HEK293 (cell line): ENCODE measurements around the gene MAN1C1.

Experiments used
- CTCF ChIA-PET: fragments of 350-600 bp; formaldehyde crosslinking; extraction: SDS; loops from one replicate; lab custom pipeline; 2021; ENCODE audit warnings: antibody characterized with exemption; lab: Yijun Ruan, JAX
- POLR2A ChIA-PET: fragments of 300-600 bp; formaldehyde crosslinking; extraction: SDS; loops from one replicate; lab custom pipeline; 2020; ENCODE audit warnings: antibody characterized with exemption, inconsistent platforms; lab: Yijun Ruan, JAX
- H3K27ac ChIP-seq: fragments of 200-500 bp; sonication (Bioruptor generic); 2 replicates; pipeline ENCODE4 v1.5.1; 2014; ENCODE audit warnings: low read depth, low read length, control low read depth, inconsistent platforms; ENCODE audit errors: extremely low read depth
- H3K36me3 ChIP-seq, 2 experiments: fragments of 200-500 bp in 1 of 2; sonication (Bioruptor generic) in 1 of 2; 1 replicate in 1 of 2; 2 replicates in 1 of 2; pipeline ENCODE4 v1.5.1; 2014 to 2017; ENCODE audit warnings: inconsistent platforms in 2 of 2, low read length in 2 of 2; ENCODE audit not compliant: control insufficient read depth in 2 of 2, insufficient read depth in 1 of 2
- H3K4me1 ChIP-seq: fragments of 200-500 bp; sonication (Bioruptor generic); 2 replicates; pipeline ENCODE4 v1.5.1; 2014; ENCODE audit warnings: mild to moderate bottlenecking, low read length, inconsistent platforms; ENCODE audit not compliant: control insufficient read depth, insufficient read depth
- H3K4me3 ChIP-seq: 2 replicates; pipeline ENCODE4 v1.5.1; 2011; ENCODE audit warnings: low read depth, mild to moderate bottlenecking, control low read depth, low read length, moderate library complexity
- H3K9me3 ChIP-seq: fragments of 200-500 bp; sonication (Bioruptor generic); 2 replicates; pipeline ENCODE4 v1.5.1; 2014; ENCODE audit warnings: low read depth, low read length, inconsistent platforms; ENCODE audit not compliant: control insufficient read depth, insufficient read depth
- BCL11B ChIP-seq: fragments of 450-650 bp; formaldehyde crosslinking; IDR thresholded peaks from 2 replicates; pipeline ENCODE4 v1.5.1; 2016; ENCODE audit warnings: low read depth, missing biosample characterization, missing genetic modification characterization
- MEIS1 ChIP-seq: sonication (generic); formaldehyde crosslinking; IDR thresholded peaks from 2 replicates; pipeline ENCODE4 v1.8.1; 2022; ENCODE audit warnings: missing genetic modification reagents, mild to moderate bottlenecking, borderline replicate concordance
- MZF1 ChIP-seq: fragments of 450-650 bp; formaldehyde crosslinking; IDR thresholded peaks from 2 replicates; pipeline ENCODE4 v1.5.1; 2017; ENCODE audit warnings: missing biosample characterization, missing genetic modification characterization, borderline replicate concordance
- PRDM6 ChIP-seq: fragments of 450-650 bp; formaldehyde crosslinking; IDR thresholded peaks from 2 replicates; pipeline ENCODE4 v1.5.1; 2017; ENCODE audit warnings: missing biosample characterization, missing genetic modification characterization
- TCF7L2 ChIP-seq: IDR thresholded peaks from 2 replicates; pipeline ENCODE4 v1.6.1; 2011; ENCODE audit warnings: low read depth, mild to moderate bottlenecking, inconsistent platforms, low read length, moderate library complexity, borderline replicate concordance
- WT1 ChIP-seq: fragments of 450-650 bp; formaldehyde crosslinking; IDR thresholded peaks from 2 replicates; pipeline ENCODE4 v1.5.1; 2016; ENCODE audit warnings: missing biosample characterization, missing genetic modification characterization
- ZIC2 ChIP-seq: fragments of 450-650 bp; formaldehyde crosslinking; IDR thresholded peaks from 2 replicates; pipeline ENCODE4 v1.5.1; 2016; ENCODE audit warnings: missing biosample characterization, missing genetic modification characterization
- ZNF26 ChIP-seq: fragments of 450-650 bp; formaldehyde crosslinking; IDR thresholded peaks from 2 replicates; pipeline ENCODE4 v1.5.1; 2016; ENCODE audit warnings: missing biosample characterization, missing genetic modification characterization
- ZNF335 ChIP-seq: fragments of 450-650 bp; formaldehyde crosslinking; conservative IDR thresholded peaks from 2 replicates; pipeline ENCODE4 v1.5.1; 2016; ENCODE audit warnings: missing biosample characterization, missing genetic modification characterization
- ZNF341 ChIP-seq: fragments of 450-650 bp; formaldehyde crosslinking; IDR thresholded peaks from 2 replicates; pipeline ENCODE4; 2016; ENCODE audit warnings: low read depth, missing biosample characterization, missing genetic modification characterization
- ZNF366 ChIP-seq: fragments of 450-650 bp; formaldehyde crosslinking; conservative IDR thresholded peaks from 2 replicates; pipeline ENCODE4 v1.5.1; 2016; ENCODE audit warnings: missing biosample characterization, missing genetic modification characterization
- ZNF416 ChIP-seq: fragments of 450-650 bp; formaldehyde crosslinking; IDR thresholded peaks from 2 replicates; pipeline ENCODE4 v1.5.1; 2016; ENCODE audit warnings: missing biosample characterization, missing genetic modification characterization
- ZNF449 ChIP-seq: fragments of 450-650 bp; formaldehyde crosslinking; IDR thresholded peaks from 2 replicates; pipeline ENCODE4 v1.5.1; 2017; ENCODE audit warnings: missing biosample characterization, mild to moderate bottlenecking, missing genetic modification characterization, moderate library complexity
- ZNF473 ChIP-seq: fragments of 450-650 bp; formaldehyde crosslinking; IDR thresholded peaks from 2 replicates; pipeline ENCODE4 v1.5.1; 2017; ENCODE audit warnings: missing biosample characterization, missing genetic modification characterization
- ZNF521 ChIP-seq: fragments of 450-650 bp; formaldehyde crosslinking; IDR thresholded peaks from 2 replicates; pipeline ENCODE4 v1.5.1; 2017; ENCODE audit warnings: missing biosample characterization, mild to moderate bottlenecking, missing genetic modification characterization
- ZNF621 ChIP-seq: fragments of 450-650 bp; formaldehyde crosslinking; IDR thresholded peaks from 2 replicates; pipeline ENCODE4 v1.5.1; 2017; ENCODE audit warnings: missing biosample characterization, missing genetic modification characterization
- ZNF623 ChIP-seq: fragments of 450-650 bp; formaldehyde crosslinking; IDR thresholded peaks from 2 replicates; pipeline ENCODE4 v1.5.1; 2016; ENCODE audit warnings: missing biosample characterization, missing genetic modification characterization
- ZNF645 ChIP-seq: fragments of 450-650 bp; formaldehyde crosslinking; IDR thresholded peaks from 2 replicates; pipeline ENCODE4; 2016; ENCODE audit warnings: missing biosample characterization, missing genetic modification characterization
- ZNF707 ChIP-seq: fragments of 450-650 bp; formaldehyde crosslinking; IDR thresholded peaks from 2 replicates; pipeline ENCODE4 v1.5.1; 2016; ENCODE audit warnings: missing biosample characterization, missing genetic modification characterization
- ZNF785 ChIP-seq: fragments of 450-650 bp; formaldehyde crosslinking; IDR thresholded peaks from 2 replicates; pipeline ENCODE4 v1.5.1; 2016; ENCODE audit warnings: missing biosample characterization, missing genetic modification characterization
- TF ChIP-seq, protein P1 (sequence below): IDR thresholded peaks from 2 replicates; pipeline ENCODE4 v1.6.1; 2011; ENCODE audit warnings: mild to moderate bottlenecking, low read depth, low read length, borderline replicate concordance
- TF ChIP-seq, protein P2 (sequence below): fragments of 450-650 bp; formaldehyde crosslinking; IDR thresholded peaks from 2 replicates; pipeline ENCODE4 v1.5.0; 2017; ENCODE audit warnings: missing biosample characterization, missing genetic modification characterization, borderline replicate concordance

MAN1C1 gene

DNA sequence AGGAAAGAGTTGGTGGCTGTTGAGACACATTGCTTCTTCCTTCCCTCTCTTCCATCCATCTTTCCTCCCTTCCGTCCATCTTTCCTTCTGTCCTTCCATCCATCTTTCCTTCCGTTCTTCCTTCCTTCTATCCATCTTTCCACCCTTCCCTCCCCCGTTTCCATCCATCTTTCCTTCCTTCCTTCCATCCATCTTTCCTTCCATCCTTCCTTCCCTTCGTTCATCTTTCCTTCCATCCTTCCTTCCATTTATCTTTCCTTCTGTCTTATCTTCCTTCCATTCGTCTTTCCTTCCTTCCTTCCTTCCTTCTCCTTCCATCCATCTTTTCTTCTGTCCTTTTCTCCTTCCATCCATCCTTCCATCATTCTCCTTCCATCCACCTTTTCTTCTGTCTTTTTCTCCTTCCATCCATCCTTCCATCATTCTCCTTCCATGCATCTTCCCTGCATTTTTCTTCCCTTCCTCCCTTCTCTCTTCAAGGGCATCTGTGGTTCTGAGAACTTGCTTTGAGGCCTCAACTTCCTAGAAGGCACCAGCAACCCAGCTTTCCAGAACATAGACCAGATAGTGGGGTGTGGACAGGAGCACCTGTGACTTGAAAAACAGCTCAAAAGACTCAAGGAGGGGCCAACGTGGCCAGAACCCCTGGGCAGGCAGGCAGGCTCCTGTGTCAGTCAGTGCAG lies 134.5 kb downstream of the MAN1C1 start:
- H3K27ac ChIP-seq = no peak overlapping the region
- H3K4me3 ChIP-seq = no peak overlapping the region
- no peaks in the 10 kb centered on the region for H3K36me3 ChIP-seq
- no peaks in the 10 kb centered on the region for H3K9me3 ChIP-seq
- POLR2A ChIA-PET = no interaction called here
- TF ChIP-seq, protein P1, sequence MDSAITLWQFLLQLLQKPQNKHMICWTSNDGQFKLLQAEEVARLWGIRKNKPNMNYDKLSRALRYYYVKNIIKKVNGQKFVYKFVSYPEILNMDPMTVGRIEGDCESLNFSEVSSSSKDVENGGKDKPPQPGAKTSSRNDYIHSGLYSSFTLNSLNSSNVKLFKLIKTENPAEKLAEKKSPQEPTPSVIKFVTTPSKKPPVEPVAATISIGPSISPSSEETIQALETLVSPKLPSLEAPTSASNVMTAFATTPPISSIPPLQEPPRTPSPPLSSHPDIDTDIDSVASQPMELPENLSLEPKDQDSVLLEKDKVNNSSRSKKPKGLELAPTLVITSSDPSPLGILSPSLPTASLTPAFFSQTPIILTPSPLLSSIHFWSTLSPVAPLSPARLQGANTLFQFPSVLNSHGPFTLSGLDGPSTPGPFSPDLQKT = no peak
- no peak for TF ChIP-seq ZNF26 (tag by site-specific recombination)
- no peak for TF ChIP-seq ZIC2 (tag by site-specific recombination)
- TF ChIP-seq, protein P2, sequence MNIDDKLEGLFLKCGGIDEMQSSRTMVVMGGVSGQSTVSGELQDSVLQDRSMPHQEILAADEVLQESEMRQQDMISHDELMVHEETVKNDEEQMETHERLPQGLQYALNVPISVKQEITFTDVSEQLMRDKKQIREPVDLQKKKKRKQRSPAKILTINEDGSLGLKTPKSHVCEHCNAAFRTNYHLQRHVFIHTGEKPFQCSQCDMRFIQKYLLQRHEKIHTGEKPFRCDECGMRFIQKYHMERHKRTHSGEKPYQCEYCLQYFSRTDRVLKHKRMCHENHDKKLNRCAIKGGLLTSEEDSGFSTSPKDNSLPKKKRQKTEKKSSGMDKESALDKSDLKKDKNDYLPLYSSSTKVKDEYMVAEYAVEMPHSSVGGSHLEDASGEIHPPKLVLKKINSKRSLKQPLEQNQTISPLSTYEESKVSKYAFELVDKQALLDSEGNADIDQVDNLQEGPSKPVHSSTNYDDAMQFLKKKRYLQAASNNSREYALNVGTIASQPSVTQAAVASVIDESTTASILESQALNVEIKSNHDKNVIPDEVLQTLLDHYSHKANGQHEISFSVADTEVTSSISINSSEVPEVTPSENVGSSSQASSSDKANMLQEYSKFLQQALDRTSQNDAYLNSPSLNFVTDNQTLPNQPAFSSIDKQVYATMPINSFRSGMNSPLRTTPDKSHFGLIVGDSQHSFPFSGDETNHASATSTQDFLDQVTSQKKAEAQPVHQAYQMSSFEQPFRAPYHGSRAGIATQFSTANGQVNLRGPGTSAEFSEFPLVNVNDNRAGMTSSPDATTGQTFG (tag by site-specific recombination) = no peak
- no peak for TF ChIP-seq ZNF521
- peak; percentile 100 for TF ChIP-seq ZNF366 (tag by site-specific recombination)
- no peak for TF ChIP-seq PRDM6 (tag by site-specific recombination)
- TF ChIP-seq ZNF473 (tag by site-specific recombination) = 0 out of 2 replicates have a peak, but pooled peaks have one; percentile 26
- TF ChIP-seq ZNF335 = no peak
- TF ChIP-seq ZNF645 (tag by site-specific recombination) = 0 out of 2 replicates have a peak, but pooled peaks have one; percentile 35
- no peak for TF ChIP-seq MEIS1 (CRISPR knock-in tag)
- no peak for TF ChIP-seq BCL11B (tag by site-specific recombination)
- TF ChIP-seq MZF1 (tag by site-specific recombination) = no peak
- peak; percentile 62; the same call in 1 of the 2 replicates for TF ChIP-seq ZNF785 (tag by site-specific recombination)
- TF ChIP-seq, all 188 proteins: peak for 4
- CTCF ChIA-PET = no interaction called here
- H3K4me1 ChIP-seq = no peaks in the 10 kb centered on the region

- H3K9me3 ChIP-seq = no peaks in the 10 kb centered on the region
- no peak overlapping the region for H3K27ac ChIP-seq
- no peaks in the 10 kb centered on the region for H3K36me3 ChIP-seq
- no peak overlapping the region for H3K4me3 ChIP-seq
- no peaks in the 10 kb centered on the region for H3K4me1 ChIP-seq
- CTCF ChIA-PET = interaction anchor here (0.5 kb wide), 1 partner anchor 30 kb away, joined by 3 read pairs; no protein-coding TSS in a partner anchor
- POLR2A ChIA-PET = interaction anchor here (0.7 kb wide), 1 partner anchor 43 kb away, joined by 3 read pairs; no protein-coding TSS in a partner anchor
- TF ChIP-seq ZNF449 (tag by site-specific recombination) (no peak), WT1 (tag by site-specific recombination) (no peak), ZNF621 (tag by site-specific recombination) (no peak), TCF7L2 (no peak), ZNF707 (no peak), ZNF341 (tag by site-specific recombination) (no peak), ZNF416 (tag by site-specific recombination) (no peak), ZNF623 (tag by site-specific recombination) (no peak)
Measured at GRCh38 chr1:25754470-25755181, 138.0 kb downstream of the MAN1C1 start.
